ENCODE data around the gene SLC37A1. TPM values are rescaled to one million over a fixed set of nuclear protein-coding genes. Genes with fewer than 3 reads are reported as not detected.

The SLC37A1 gene
- total RNA-seq, 1 experiment from 2014 or later = 4.9 TPM

DNA sequence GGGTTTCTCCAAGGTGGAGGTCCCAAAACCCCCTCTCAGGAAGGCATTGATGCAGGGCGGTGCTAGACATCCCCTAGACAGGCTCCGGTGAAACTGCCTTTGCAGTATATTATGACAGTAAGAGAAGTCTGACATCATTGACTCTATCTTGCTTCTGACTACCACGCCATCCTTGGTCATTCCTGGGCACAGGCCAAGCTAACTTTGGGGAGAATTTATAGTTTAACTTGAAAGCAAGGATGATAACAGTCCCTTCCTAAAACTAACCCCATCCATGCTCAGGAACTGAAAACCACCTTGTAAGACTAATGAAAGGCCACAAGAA lies 47.9 kb upstream of the SLC37A1 start:
- ChIA-PET CTCF (interaction anchor here (0.6 kb wide), 1 partner anchor 1258 kb away, joined by 3 read pairs; no protein-coding TSS in a partner anchor), POLR2A (no interaction called here)
- Mint-ChIP-seq H3K4me1 (ENCODE audit: insufficient read depth, unreplicated experiment) (no peaks in the 10 kb centered on the region), H3K9me3 (ENCODE audit: unreplicated experiment) (no peaks in the 10 kb centered on the region), H3K36me3 (ENCODE audit: insufficient read depth, unreplicated experiment) (no peaks in the 10 kb centered on the region), H3K4me3 (ENCODE audit: unreplicated experiment) (no peak overlapping the region), H3K27ac (ENCODE audit: low read depth, unreplicated experiment) (no peak overlapping the region), H3K27me3 (ENCODE audit: insufficient read depth, unreplicated experiment) (no peaks in the 10 kb centered on the region)
- no TSS peak for BruUV-seq (replicated peaks)
- no peak for DNase-seq (ENCODE audit: unreplicated experiment)
- intact Hi-C loops (cut with micrococcal nuclease) = no loop called here
- TF ChIP-seq, protein P1, sequence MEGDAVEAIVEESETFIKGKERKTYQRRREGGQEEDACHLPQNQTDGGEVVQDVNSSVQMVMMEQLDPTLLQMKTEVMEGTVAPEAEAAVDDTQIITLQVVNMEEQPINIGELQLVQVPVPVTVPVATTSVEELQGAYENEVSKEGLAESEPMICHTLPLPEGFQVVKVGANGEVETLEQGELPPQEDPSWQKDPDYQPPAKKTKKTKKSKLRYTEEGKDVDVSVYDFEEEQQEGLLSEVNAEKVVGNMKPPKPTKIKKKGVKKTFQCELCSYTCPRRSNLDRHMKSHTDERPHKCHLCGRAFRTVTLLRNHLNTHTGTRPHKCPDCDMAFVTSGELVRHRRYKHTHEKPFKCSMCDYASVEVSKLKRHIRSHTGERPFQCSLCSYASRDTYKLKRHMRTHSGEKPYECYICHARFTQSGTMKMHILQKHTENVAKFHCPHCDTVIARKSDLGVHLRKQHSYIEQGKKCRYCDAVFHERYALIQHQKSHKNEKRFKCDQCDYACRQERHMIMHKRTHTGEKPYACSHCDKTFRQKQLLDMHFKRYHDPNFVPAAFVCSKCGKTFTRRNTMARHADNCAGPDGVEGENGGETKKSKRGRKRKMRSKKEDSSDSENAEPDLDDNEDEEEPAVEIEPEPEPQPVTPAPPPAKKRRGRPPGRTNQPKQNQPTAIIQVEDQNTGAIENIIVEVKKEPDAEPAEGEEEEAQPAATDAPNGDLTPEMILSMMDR (IDR thresholded peaks at IDR 0.05; ENCODE audit: unreplicated experiment) = no peak

DNA sequence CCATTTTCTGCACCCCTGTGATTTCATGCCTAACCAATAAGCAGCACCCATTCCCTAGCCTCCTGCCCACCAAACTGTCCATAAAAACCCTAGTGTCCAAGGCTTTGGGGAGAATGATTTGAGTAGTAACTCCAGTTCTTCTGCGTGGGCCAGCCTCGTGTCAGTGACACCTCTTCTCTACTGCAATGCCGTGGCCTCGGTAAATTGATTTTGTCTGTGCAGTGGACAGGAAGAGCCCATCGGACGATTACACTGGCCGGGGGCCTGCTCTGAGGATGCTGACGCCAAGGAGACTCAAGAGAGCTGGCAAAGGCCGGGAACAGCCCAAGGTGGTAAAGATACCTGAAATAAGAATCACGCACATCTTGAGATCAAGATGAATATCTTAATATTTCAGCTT lies 47.0 kb upstream of the SLC37A1 start:
- intact Hi-C loops (cut with micrococcal nuclease) = no loop called here
- CTCF ChIA-PET = interaction anchor here (0.7 to 1.1 kb wide), 3 partner anchors 12 to 226 kb away, joined by 3 to 4 read pairs (median 3); no protein-coding TSS in a partner anchor
- H3K9me3 Mint-ChIP-seq (ENCODE audit: unreplicated experiment) = no peaks in the 10 kb centered on the region
- H3K27ac Mint-ChIP-seq (ENCODE audit: low read depth, unreplicated experiment) = no peak overlapping the region
- no peaks in the 10 kb centered on the region for H3K4me1 Mint-ChIP-seq (ENCODE audit: insufficient read depth, unreplicated experiment)
- POLR2A ChIA-PET = no interaction called here
- no peak overlapping the region for H3K4me3 Mint-ChIP-seq (ENCODE audit: unreplicated experiment)
- H3K27me3 Mint-ChIP-seq (ENCODE audit: insufficient read depth, unreplicated experiment) = no peaks in the 10 kb centered on the region
- H3K36me3 Mint-ChIP-seq (ENCODE audit: insufficient read depth, unreplicated experiment) = no peaks in the 10 kb centered on the region
- BruUV-seq (replicated peaks) = no TSS peak
- no peak for DNase-seq (ENCODE audit: unreplicated experiment)
- TF ChIP-seq, protein P1 (IDR thresholded peaks at IDR 0.05; ENCODE audit: unreplicated experiment) = no peak

DNA sequence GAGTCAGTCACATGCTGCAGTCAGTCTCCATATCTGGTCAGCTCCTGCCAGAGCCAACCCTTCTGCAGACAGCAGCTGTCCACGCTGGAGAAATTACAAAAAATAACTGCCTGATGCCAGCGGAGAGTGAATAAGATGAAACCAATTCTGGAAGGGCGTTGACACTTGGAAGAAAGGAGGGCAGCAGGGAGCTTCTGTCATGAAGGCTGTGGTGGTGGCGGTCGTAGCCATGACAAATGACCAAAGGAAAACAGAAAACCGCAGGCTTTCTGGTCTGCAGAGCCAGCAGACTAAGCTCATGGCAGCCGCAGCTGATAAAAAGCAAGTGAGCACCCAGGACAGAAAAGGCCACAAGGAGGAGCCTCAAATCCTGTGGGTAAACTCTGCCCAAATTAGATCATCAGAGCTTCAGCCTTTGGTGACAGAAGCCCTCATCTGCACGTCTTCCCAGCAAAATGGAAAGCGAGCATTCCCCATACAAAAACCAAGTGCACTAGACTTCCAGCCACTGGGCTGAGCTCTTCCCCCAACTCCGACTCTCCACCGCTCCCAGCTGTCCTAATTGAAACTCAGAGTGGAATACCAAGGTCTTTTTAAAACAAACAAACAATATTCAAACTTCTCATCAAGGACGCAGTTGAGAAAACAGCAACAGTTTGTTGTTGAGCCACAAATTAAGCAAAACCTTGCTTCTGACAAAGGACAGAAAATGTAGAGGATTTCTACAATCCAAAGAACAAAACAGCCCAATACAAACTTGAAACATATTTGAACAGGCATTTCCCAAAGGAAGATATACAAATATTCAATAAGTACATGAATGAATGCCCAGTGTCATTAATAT lies 46.3 kb upstream of the SLC37A1 start:
- no peaks in the 10 kb centered on the region for H3K36me3 Mint-ChIP-seq (ENCODE audit: insufficient read depth, unreplicated experiment)
- ChIA-PET CTCF (interaction anchor here (0.7 to 1.1 kb wide), 4 partner anchors 11 to 363 kb away, joined by 3 to 4 read pairs (median 3); no protein-coding TSS in a partner anchor), POLR2A (no interaction called here)
- H3K4me1 Mint-ChIP-seq (ENCODE audit: insufficient read depth, unreplicated experiment) = no peaks in the 10 kb centered on the region
- TF ChIP-seq, protein P1 (IDR thresholded peaks at IDR 0.05; ENCODE audit: unreplicated experiment) = no peak
- intact Hi-C loops (cut with micrococcal nuclease) = no loop called here
- no peak overlapping the region for H3K27ac Mint-ChIP-seq (ENCODE audit: low read depth, unreplicated experiment)
- BruUV-seq (replicated peaks) = no TSS peak
- peak; percentile 26 for DNase-seq (ENCODE audit: unreplicated experiment)
- no peaks in the 10 kb centered on the region for H3K27me3 Mint-ChIP-seq (ENCODE audit: insufficient read depth, unreplicated experiment)
- no peak overlapping the region for H3K4me3 Mint-ChIP-seq (ENCODE audit: unreplicated experiment)
- H3K9me3 Mint-ChIP-seq (ENCODE audit: unreplicated experiment) = no peaks in the 10 kb centered on the region

- no peak overlapping the region for H3K27ac Mint-ChIP-seq (ENCODE audit: low read depth, unreplicated experiment)
- peaks cover under 1% of the 10 kb centered on the region for H3K4me1 Mint-ChIP-seq (ENCODE audit: insufficient read depth, unreplicated experiment)
- BruUV-seq (replicated peaks) = no TSS peak
- no peaks in the 10 kb centered on the region for H3K9me3 Mint-ChIP-seq (ENCODE audit: unreplicated experiment)
- H3K4me3 Mint-ChIP-seq (ENCODE audit: unreplicated experiment) = no peak overlapping the region
- DNase-seq (ENCODE audit: unreplicated experiment) = no peak
- TF ChIP-seq, protein P1 (IDR thresholded peaks at IDR 0.05; ENCODE audit: unreplicated experiment) = no peak
- H3K27me3 Mint-ChIP-seq (ENCODE audit: insufficient read depth, unreplicated experiment) = no peaks in the 10 kb centered on the region
- POLR2A ChIA-PET = no interaction called here
- intact Hi-C loops (cut with micrococcal nuclease) = no loop called here
- CTCF ChIA-PET = interaction anchor here (0.7 to 0.8 kb wide), 2 partner anchors 21 to 87 kb away, joined by 3 read pairs; no protein-coding TSS in a partner anchor
- H3K36me3 Mint-ChIP-seq (ENCODE audit: insufficient read depth, unreplicated experiment) = no peaks in the 10 kb centered on the region
Measured at GRCh38 chr21:42468491-42469131, 45.0 kb upstream of the SLC37A1 start.

All from MCF 10A (cell line).